HG03558 (cell line): ENCODE measurements around the gene CNEP1R1.
"Not testable (repeated sequence)": the region's sequence is repeated elsewhere in the genome, so short reads cannot be mapped to it uniquely, and the experiment has no call there.

Experiments
- ATAC-seq: cut with Tn5 transposase; IDR thresholded peaks from one replicate; pipeline ENCODE4 v1.9.1; 2021; ENCODE audit warnings: moderate number of reproducible peaks; ENCODE audit not compliant: unreplicated experiment; ENCODE audit errors: extremely low read depth

Gene CNEP1R1

GRCh38 chr16:50014211-50014610, 10.8 kb upstream of the CNEP1R1 start:
- ATAC-seq: not testable (repeated sequence)

- ATAC-seq: no peak
Measured at GRCh38 chr16:50015631-50016030, 9.4 kb upstream of the CNEP1R1 start.

- ATAC-seq: no peak
Measured at GRCh38 chr16:50017553-50017952, 7.5 kb upstream of the CNEP1R1 start.

DNA sequence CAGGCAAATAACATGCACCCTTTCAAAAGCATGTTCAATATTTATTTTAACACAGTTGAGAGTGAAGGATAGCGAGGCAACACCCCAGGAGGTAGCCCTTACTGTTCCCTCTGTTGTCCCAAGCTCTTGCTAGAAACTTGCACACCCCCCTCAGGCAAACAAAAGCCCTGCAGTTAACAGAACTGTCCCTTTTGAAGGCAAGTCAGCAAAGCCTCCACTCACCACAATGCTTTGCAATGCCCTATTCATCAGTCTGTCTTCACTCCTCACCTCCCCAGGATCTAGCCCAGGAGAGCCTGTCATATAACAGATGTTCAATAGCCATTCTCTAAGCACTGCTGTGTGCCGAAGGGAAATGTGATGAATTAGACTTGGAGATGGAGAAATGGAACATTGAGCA, 3.5 kb upstream of the CNEP1R1 start:
- no peak for ATAC-seq

GRCh38 chr16:50023641-50024040, 1.4 kb upstream of the CNEP1R1 start:
- no peak for ATAC-seq

- ATAC-seq: no peak
Measured at GRCh38 chr16:50024207-50024606, 818 bp upstream of the CNEP1R1 start.

- no peak for ATAC-seq
Measured at GRCh38 chr16:50025537-50025931, 509 bp downstream of the CNEP1R1 start.

DNA sequence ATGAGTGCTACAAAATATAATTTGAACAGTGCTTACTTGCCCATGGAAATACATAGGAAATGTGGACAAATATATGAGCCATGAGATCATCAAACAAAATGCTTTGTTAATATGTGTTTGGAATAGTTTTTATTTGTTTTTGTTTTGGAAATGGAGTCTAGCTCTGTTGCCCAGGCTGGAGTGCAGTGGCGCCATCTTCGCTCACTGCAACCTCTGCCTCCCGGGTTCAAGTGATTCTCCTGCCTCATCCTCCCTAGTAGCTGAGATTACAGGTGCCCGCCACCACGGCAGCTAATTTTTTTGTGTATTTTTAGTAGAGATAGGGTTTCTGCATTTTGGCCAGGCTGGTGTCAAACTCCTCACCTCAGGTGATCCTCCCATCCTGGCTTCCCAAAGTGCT, 2.8 kb downstream of the CNEP1R1 start:
- ATAC-seq: no peak

- no peak for ATAC-seq
Measured at GRCh38 chr16:50035468-50035992, 10.5 kb downstream of the CNEP1R1 start.

- no peak for ATAC-seq
Measured at GRCh38 chr16:50036426-50036825, 11.4 kb downstream of the CNEP1R1 start.

- no peak for ATAC-seq
Measured at GRCh38 chr16:50037662-50038220, 12.7 kb downstream of the CNEP1R1 start.

DNA sequence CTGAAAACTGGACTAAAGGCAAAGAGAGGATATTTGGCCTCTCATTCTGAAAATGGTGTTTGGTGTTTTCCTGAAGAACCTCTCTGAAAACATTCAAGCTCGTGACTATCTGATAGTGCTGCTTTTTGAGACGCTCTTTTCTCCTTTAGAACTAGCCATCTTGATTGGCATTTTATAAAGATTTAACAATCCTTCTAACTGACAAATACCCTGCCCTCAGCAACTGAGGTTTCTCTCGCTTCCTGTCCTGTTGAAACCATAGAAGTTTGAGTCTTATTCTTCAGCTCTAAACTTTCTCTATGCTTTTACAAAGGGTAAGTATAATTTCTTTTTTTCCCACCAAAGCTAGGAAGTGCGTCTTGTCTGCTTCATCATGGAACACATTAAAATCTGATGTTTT, 13.3 kb downstream of the CNEP1R1 start:
- no peak for ATAC-seq

GRCh38 chr16:50038756-50039529, 13.9 kb downstream of the CNEP1R1 start:
- no peak for ATAC-seq

DNA sequence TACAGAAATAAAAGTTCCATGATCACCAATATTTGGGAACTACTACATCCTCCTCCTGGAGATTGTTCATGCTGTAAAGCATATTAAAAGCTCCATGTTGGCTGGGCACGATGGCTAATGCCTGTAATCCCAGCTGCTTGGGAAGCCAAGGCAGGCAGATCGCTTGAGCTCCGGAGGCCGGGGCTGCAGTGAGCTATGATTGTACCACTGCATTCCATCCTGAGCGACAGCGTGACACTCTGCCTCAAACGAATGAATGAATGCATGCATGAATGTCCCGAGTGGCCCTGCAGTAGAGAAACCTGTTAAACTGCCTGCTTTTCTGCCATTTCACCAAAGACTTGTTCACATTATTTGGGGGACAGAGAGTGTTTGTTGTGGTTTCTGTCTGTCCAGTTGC, 15.0 kb downstream of the CNEP1R1 start:
- no peak for ATAC-seq

- no peak for ATAC-seq
Measured at GRCh38 chr16:50040710-50041109, 15.7 kb downstream of the CNEP1R1 start.

- no peak for ATAC-seq
Measured at GRCh38 chr16:50043358-50043757, 18.3 kb downstream of the CNEP1R1 start.

- no peak for ATAC-seq
Measured at GRCh38 chr16:50045412-50045811, 20.4 kb downstream of the CNEP1R1 start.

DNA sequence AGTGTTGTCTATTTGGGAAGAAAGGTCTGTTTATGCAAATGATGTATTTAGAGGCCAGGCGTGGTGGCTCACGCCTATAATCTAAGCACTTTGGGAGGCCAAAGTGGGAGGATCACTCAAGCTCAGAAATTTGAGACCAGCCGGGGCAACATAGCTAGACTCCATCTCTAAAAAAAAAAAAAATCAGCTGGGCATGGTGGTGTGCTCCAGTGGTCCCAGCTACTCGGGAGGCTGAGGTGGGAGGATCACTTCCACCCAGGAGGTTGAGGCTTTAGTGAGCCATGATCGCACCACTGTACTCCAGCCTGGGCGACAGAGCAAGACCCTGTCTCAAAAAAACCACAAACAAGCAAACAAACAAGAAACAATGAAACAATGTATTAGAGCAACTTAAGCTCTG, 21.8 kb downstream of the CNEP1R1 start:
- ATAC-seq: no peak

DNA sequence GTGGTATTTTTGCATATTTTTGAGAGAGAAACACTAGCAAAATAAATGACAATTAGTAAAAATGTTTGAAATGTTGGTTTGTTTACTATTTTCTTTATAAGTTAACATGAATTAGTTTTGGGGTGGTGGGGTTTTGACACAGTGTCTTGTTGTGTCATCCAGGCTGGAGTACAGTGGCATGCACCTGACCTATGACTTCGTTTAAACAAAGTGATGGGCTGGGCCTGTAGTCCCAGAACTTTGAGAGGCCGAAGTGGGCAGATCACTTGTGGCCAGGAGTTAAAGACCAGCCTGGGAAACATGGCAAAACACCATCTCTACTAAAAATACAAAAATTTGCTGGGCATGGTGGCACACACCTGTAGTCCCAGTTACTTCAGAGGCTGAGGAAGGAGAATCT, 22.8 kb downstream of the CNEP1R1 start:
- ATAC-seq: no peak

- ATAC-seq: no peak
Measured at GRCh38 chr16:50050802-50051201, 25.8 kb downstream of the CNEP1R1 start.

- ATAC-seq: no peak
Measured at GRCh38 chr16:50056226-50056625, 31.2 kb downstream of the CNEP1R1 start.
